ENCODE data around the gene CDH3. TPM values are rescaled to one million over a fixed set of nuclear protein-coding genes. Genes with fewer than 3 reads are reported as not detected.

Gene CDH3
- polyA plus RNA-seq (ENCODE audit: insufficient read length in 4 of 4) = 10 to 100 TPM; 18.7 to 71.9 (median 58.2) TPM

GRCh38 chr16:68644715-68645493 is at the start of gene CDH3:
Gene CDH3, plus strand, starts transcription at chr16:68645310. Its CDS starts 70 bp downstream, at chr16:68645380.
- DNase-seq (ENCODE audit: low read depth in 4 of 4, low spot score in 3 of 4) = no peak

DNA sequence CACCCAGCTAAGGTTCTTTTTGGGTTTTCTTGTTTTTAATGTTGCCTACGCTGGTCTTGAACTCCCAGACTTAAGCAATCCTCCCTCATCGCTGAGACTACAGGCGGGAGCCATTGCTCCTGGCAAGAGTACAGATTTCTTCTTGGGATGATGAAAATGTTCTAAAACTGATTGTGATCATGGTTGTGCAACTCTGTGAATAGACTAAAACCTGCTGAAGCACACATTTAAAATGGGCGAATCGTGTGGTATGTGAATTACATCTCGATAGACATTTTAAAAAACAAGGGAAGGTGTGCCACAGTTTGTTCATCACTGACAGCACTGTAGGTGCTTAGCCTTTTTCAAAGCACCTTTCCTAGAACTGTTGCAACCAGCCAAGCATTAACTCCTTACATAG is 48.8 kb upstream of the CDH3 start:
- no peak for DNase-seq (ENCODE audit: low read depth in 4 of 4, low spot score in 3 of 4)

DNA sequence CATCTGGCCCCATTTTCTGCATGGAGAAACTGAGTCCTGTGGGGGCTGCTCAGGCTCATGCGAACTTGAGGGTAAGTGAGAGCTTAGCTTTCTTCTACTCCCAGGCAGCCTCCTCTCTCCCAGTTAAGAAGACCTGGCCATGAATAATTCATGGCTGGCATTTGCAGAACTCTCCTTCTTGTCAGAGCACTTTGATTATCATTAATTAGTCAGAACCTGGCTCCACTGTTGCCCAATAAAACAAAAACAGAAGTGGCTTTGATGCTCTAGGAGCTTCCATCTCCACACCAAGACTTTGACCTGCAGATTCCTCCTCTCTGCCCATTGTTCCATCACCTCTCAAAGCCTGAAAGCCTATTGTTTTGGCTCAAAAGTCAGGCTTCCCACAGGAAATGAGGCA is 45.5 kb upstream of the CDH3 start:
- DNase-seq (ENCODE audit: low read depth in 4 of 4, low spot score in 3 of 4) = no peak

DNA sequence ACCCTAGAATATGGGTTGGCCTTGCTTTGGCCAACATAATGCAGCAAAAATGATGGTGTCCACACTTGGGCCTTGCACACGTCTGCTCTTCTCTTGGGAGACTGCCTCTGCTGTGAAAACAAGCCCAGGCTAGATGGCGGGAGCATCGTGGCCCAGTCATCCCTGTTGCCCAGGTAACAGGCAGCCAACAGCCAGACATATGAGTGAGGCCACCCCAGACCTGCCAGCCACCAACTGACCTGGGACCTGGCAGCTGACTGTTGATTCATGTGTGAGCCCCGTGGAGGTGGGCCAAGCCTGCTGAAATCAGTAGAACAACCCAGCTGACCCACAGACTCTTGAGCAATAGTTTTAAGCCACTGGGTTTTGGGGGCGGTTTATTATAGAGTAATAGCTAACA is 39.4 kb upstream of the CDH3 start:
- no peak for DNase-seq (ENCODE audit: low read depth in 4 of 4, low spot score in 3 of 4)

DNA sequence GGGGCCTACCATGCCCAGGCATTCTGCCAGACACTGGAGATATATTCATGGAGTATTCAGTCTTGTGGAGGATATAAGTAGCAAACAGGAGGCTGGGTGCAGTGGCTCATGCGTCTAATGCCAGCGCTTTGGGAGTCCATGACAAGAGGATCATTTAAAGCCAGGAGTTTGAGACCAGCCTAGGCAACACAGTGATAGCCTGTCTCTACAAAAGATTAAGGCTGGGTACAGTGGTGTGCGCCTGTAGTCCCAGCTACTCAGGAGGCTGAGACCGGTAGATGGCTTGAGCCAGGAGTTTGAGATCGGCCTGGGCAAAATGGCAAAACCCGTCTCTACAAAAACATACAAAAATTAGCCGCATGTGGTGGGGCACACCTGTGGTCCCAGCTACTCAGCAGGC is 37.7 kb upstream of the CDH3 start:
- no peak for DNase-seq (ENCODE audit: low read depth in 4 of 4, low spot score in 3 of 4)

- no peak for DNase-seq (ENCODE audit: low read depth in 4 of 4, low spot score in 3 of 4)
These were observed 36.8 kb upstream of the CDH3 start for GRCh38 chr16:68608330-68608729.

DNA sequence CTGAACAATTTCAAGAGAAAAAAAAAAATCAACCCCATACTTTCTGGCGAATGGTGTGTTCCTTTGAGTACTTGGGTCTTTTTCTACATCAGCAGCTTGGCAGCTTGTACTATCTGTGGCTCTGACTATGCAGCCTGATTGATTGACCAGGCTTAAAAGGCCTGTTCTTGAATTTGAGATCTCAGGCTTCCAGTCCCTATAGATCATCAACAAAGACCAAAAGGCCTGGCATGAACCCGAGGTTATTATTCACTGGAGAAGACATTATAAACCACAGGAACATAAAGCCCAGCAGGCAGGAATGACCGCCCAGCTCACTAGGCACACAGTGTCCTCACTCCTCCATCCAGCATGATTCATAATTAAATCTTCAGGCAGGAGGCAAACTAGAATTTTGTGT is 32.1 kb upstream of the CDH3 start:
- no peak for DNase-seq (ENCODE audit: low read depth in 4 of 4, low spot score in 3 of 4)

DNA sequence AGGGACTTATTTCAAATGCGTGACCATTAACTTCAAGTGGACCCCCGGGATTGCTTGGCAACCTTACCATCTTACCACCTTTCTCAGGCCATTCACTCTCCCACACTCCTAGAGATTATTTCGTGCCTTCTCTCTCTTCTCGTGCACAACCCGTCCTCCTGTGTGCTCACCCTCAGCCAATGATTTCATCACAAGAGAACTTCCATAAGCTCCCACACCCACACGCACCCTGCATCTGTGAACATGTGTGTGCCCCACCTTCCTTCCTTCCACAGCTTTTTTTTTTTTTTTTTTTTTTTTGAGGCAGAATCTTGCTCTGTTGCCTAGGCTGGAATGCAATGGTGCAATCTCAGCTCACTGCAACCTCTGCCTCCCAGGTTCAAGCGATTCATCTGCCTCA is 27.4 kb upstream of the CDH3 start:
- DNase-seq (ENCODE audit: low read depth in 4 of 4, low spot score in 3 of 4) = no peak

- DNase-seq (ENCODE audit: low read depth in 4 of 4, low spot score in 3 of 4) = no peak
These were observed 18.6 kb upstream of the CDH3 start for GRCh38 chr16:68626557-68626956.

DNA sequence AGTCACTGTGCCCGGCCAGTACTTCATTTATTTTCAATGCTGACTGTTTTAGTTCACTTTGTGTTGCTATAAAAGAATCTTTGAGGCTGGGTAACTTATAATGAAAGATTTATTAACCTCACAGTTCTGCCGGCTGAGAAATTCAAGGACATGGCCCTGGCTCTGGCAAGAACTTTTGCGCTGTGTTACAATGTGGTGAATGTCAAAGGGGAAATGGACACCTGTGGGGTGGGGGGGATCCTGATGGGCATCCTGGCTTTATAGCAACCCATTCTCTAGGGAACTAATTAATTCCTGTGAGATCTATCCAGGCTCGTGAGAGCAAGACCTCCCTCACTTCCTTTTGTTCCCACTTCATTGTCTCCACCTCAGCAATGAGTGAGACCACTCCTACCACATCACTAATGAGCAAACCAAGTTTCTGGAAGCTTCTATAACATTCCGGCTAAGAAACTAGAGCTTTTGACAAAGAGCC is 17.1 kb upstream of the CDH3 start:
- DNase-seq (ENCODE audit: low read depth in 4 of 4, low spot score in 3 of 4) = no peak

DNA sequence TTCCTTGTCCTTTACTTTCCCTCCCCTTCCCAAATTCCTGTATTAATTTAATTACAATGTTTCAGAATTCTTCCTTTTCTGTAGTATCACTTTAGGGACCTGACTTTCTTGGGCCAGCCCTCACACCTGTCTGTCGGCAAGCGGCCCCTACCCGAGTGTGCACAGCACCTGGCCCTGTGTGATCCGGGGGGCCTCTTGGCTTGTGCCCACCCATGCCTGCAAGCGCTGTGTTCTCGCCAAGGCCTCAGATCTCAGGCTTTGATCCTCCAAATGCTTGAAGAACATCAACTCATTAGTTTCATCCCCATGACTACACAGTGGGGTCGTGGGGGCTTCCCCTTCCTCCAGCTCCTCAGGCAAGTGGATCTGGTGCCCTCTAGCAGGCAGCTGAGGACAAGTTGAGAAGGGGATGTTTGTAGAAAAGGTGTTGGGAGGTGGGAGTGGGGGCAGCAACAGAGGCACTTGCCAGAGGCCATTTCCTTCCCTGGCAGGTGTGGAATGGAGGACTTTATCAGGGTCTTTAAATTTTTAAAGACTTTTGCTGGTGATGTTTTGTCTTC is 15.7 kb upstream of the CDH3 start:
- DNase-seq (ENCODE audit: low read depth in 4 of 4, low spot score in 3 of 4) = no peak

- DNase-seq (ENCODE audit: low read depth in 4 of 4, low spot score in 3 of 4) = no peak
These were observed 9.0 kb upstream of the CDH3 start for GRCh38 chr16:68636064-68636560.

GRCh38 chr16:68636818-68637217 is 8.3 kb upstream of the CDH3 start:
- DNase-seq (ENCODE audit: low read depth in 4 of 4, low spot score in 3 of 4) = no peak

DNA sequence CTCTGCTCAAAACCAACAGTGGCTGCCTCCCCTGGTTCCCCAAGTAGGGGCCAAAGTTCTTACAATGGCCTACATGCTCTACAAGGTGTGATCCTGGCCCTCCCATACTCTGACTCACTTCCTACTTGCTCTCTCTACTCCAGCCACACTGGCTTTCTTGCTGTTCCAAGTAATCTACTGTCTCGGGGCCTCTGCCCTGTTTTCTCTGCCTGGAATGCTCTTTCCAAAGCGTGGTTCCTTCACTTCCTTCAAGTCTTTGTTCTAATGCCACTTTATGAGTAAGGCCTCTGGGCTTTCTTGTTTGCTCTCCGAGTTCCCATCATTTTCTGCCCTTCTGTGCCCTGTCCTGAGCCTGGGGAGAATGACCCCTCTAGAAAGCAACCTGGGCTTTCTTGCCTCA is 4.1 kb upstream of the CDH3 start:
- DNase-seq (ENCODE audit: low read depth in 4 of 4, low spot score in 3 of 4) = no peak

DNA sequence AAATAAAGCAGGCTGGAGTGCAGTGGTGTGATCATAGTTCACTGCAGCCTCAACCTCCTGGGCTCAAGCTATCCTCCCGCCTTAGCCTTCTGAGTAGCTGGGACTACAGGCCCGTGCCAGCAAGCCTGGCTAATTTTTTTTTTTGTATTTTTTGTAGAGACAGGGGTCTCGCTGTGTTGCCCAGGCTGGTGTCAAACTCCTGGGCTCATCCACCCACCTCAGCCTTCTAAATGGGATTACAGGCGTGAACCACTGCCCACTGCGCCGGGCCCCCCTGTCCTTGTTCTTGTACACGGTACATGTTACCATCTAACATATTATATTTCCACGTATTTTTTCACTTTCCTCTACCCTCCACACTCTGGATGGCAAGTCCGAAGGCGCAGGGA is 3.1 kb upstream of the CDH3 start:
- no peak for DNase-seq (ENCODE audit: low read depth in 4 of 4, low spot score in 3 of 4)

DNA sequence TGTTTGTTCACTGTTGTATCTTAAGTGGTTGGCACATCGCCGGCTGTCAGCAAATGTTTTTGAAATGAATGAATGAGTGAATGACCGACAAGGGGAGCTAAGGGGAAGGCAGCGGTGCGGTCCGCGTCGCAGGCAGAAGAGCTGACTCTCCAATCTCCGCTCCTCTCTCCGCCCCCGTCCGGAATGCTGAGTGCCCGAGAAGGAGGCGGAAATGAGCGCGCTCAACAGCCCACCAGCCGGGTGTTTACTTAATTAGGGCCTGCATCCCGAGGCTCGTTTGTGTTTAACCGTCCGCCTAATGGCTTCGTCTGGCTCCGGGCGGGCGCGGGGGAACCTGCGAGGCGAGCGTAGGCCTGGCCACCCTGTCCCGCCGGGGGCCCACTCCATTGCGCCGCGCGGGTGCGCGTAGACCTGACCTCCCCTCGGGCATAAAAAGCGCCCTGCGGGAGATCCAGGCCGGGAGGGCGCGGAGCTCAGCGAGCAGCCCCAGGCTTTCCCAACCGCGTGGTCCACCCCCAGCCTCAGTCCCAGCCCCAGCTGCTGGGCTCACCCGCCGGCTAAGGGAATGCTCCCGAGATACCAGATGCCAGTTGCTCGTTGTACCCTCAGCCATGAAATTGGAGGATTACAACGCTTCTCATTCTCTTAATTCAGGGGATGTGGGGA is 2.5 kb upstream of the CDH3 start:
- DNase-seq (ENCODE audit: low read depth in 4 of 4, low spot score in 3 of 4) = no peak

- no peak for DNase-seq (ENCODE audit: low read depth in 4 of 4, low spot score in 3 of 4)
These were observed 1.9 kb upstream of the CDH3 start for GRCh38 chr16:68643227-68643626.

DNA sequence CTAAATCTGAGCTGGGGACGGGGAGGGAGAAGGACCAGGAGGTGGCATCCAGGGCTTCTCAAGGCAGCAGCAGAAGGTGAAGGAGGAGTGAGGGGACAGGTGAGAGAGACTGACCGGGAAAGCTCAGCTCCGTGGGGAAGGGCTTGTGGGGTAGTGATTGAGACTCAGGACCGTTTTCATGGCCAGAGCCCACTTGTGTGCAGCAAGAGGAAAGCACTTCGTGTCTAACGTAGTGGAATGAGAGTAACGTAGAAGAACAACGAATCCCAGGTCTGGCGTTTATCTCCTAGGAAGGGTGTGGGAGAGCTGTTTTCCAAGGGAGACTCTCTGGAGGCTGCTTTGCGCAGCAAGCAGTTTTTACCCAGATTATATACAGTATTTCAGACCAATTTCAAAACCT is 1.3 kb upstream of the CDH3 start:
- no peak for DNase-seq (ENCODE audit: low read depth in 4 of 4, low spot score in 3 of 4)

DNA sequence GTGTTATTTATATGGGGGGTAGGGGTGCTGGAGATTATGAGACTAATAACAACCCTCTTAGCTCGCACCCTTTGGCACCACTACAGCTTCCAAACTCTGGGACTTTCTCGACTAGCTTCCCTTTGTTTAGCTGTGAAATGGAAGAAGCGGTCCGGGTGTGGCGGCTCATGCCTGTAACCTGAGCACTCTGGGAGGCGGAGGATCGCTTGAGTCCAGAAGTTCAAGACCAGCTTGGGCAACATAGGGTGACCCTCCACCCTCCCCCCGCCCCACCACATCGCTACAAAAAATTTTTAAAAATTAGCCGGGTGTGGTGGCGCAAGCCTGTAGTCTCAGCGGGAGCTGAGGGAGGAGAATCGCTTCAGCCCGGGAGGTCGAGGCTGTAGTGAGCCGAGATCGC is 814 bp upstream of the CDH3 start:
- DNase-seq (ENCODE audit: low read depth in 4 of 4, low spot score in 3 of 4) = no peak

- DNase-seq (ENCODE audit: low read depth in 4 of 4, low spot score in 3 of 4) = no peak
These were observed 631 bp downstream of the CDH3 start for GRCh38 chr16:68645494-68646388.

Measured in left renal pelvis (tissue), 4 donors.